ENCODE results near the gene PLXNA2. TPM values are rescaled to one million over a fixed set of nuclear protein-coding genes. Genes with fewer than 3 reads are reported as not detected.

The PLXNA2 gene
- total and polyA plus RNA-seq, 2 donors (not counting 1 experiment from before 2014, with no cell fraction given), result 0.31 to 1.2 TPM

DNA sequence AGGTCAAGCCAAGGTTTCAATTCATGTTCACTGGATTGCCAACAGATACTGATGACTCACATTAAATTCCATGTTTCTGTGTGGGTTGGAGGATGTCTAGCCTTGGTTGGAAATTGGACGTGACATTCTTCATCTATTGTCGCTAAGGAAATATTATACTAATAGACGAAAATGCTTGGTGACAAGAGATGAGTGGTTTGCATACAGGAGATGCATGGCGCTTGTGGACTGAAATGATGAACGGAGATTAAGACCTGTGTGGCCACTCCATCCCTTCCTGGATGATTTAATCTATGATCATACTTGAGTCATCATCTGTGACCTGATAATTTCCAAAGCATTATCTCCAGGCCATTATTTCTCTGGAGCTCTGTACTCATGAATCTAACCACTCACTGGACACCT, 236.2 kb downstream of the PLXNA2 start:
- no peaks in the 10 kb centered on the region for H4K20me1 ChIP-seq (ENCODE audit: control insufficient read depth, insufficient read depth, low read length, poor library complexity, severe bottlenecking)
- H3K27ac ChIP-seq (ENCODE audit: low read length in 2 of 2), result no peak overlapping the region
- no peaks in the 10 kb centered on the region for H3K4me1 ChIP-seq (ENCODE audit: control insufficient read depth in 2 of 2, insufficient read depth in 2 of 2, low read length in 2 of 2)
- intact Hi-C loops (cut with micrococcal nuclease), result no loop called here
- H3K9me3 ChIP-seq (ENCODE audit: control extremely low read depth in 1 of 3, control insufficient read depth in 2 of 3, insufficient read depth in 1 of 3, low read length in 2 of 3), result no peaks in the 10 kb centered on the region
- ChIA-PET CTCF (interaction anchor here (0.9 kb wide), 2 partner anchors 8 to 12 kb away, joined by 4 read pairs; no protein-coding TSS in a partner anchor), POLR2A (no interaction called here)
- Mint-ChIP-seq H3K4me3 (no peak overlapping the region), H3K27me3 (peaks cover under 1% of the 10 kb centered on the region), H3K4me1 (no peaks in the 10 kb centered on the region), H3K27ac (no peak overlapping the region), H3K9me3 (ENCODE audit: insufficient read depth) (no peaks in the 10 kb centered on the region)
- H2AFZ ChIP-seq (ENCODE audit: insufficient read depth, low read depth, low read length, poor library complexity, severe bottlenecking), result no peak overlapping the region
- no peaks in the 10 kb centered on the region for H3K36me3 ChIP-seq (replicated peaks in 1 of 2; ENCODE audit: control extremely low read depth in 1 of 2, control insufficient read depth in 1 of 2, extremely low read depth in 1 of 2, insufficient read depth in 2 of 2, low read length in 1 of 2)
- TF ChIP-seq EZH2 (IDR thresholded peaks at IDR 0.05; ENCODE audit: borderline replicate concordance, insufficient read depth, low read depth, low read length, poor library complexity, severe bottlenecking), result no peak
- TF ChIP-seq CTCF (IDR thresholded peaks at IDR 0.05), result no peak
- DNase-seq (no peak), ATAC-seq (ENCODE audit: low read depth) (no peak)
- no peaks in the 10 kb centered on the region for H3K27me3 ChIP-seq (replicated peaks in 1 of 4; ENCODE audit: control extremely low read depth in 1 of 4, control insufficient read depth in 3 of 4, insufficient read depth in 4 of 4, low read length in 3 of 4)
- no peaks in the 10 kb centered on the region for H3K79me2 ChIP-seq (ENCODE audit: control insufficient read depth, insufficient read depth, low read length)
- H3K4me2 ChIP-seq (replicated peaks; ENCODE audit: low read depth, low read length, poor library complexity, severe bottlenecking), result no peak overlapping the region
- H3K9ac ChIP-seq (ENCODE audit: low read length), result no peak overlapping the region
- WGBS (ENCODE audit: insufficient coverage), result 100% methylated on average over 4 of the region's 5 CpGs
- no peak overlapping the region for H3K4me3 ChIP-seq (ENCODE audit: control extremely low read depth in 1 of 5, extremely low read depth in 1 of 5, insufficient read depth in 1 of 5, low read depth in 2 of 5, low read length in 4 of 5)

- Histone ChIP-seq H3K36me3 (replicated peaks in 1 of 2; ENCODE audit: control extremely low read depth in 1 of 2, control insufficient read depth in 1 of 2, extremely low read depth in 1 of 2, insufficient read depth in 2 of 2, low read length in 1 of 2) (no peaks in the 10 kb centered on the region), H4K20me1 (ENCODE audit: control insufficient read depth, insufficient read depth, low read length, poor library complexity, severe bottlenecking) (no peaks in the 10 kb centered on the region), H2AFZ (ENCODE audit: insufficient read depth, low read depth, low read length, poor library complexity, severe bottlenecking) (no peak overlapping the region), H3K4me1 (ENCODE audit: control insufficient read depth in 2 of 2, insufficient read depth in 2 of 2, low read length in 2 of 2) (no peaks in the 10 kb centered on the region), H3K79me2 (ENCODE audit: control insufficient read depth, insufficient read depth, low read length) (no peaks in the 10 kb centered on the region), H3K27ac (ENCODE audit: low read length in 2 of 2) (no peak overlapping the region), H3K9me3 (ENCODE audit: control extremely low read depth in 1 of 3, control insufficient read depth in 2 of 3, insufficient read depth in 1 of 3, low read length in 2 of 3) (no peaks in the 10 kb centered on the region), H3K4me2 (replicated peaks; ENCODE audit: low read depth, low read length, poor library complexity, severe bottlenecking) (no peak overlapping the region), H3K27me3 (replicated peaks in 1 of 4; ENCODE audit: control extremely low read depth in 1 of 4, control insufficient read depth in 3 of 4, insufficient read depth in 4 of 4, low read length in 3 of 4) (no peaks in the 10 kb centered on the region), H3K9ac (ENCODE audit: low read length) (no peak overlapping the region), H3K4me3 (ENCODE audit: control extremely low read depth in 1 of 5, extremely low read depth in 1 of 5, insufficient read depth in 1 of 5, low read depth in 2 of 5, low read length in 4 of 5) (no peak overlapping the region)
- CTCF ChIA-PET, result interaction anchor here (0.9 kb wide), 3 partner anchors 9 to 14 kb away, joined by 4 to 5 read pairs (median 4); no protein-coding TSS in a partner anchor
- no peak overlapping the region for H3K27ac Mint-ChIP-seq
- 60% methylated on average over 1 of the region's 3 CpGs for WGBS (ENCODE audit: insufficient coverage)
- H3K4me1 Mint-ChIP-seq, result no peaks in the 10 kb centered on the region
- TF ChIP-seq CTCF (IDR thresholded peaks at IDR 0.05) (no peak), EZH2 (IDR thresholded peaks at IDR 0.05; ENCODE audit: borderline replicate concordance, insufficient read depth, low read depth, low read length, poor library complexity, severe bottlenecking) (no peak)
- peaks cover 4% of the 10 kb centered on the region for H3K27me3 Mint-ChIP-seq
- intact Hi-C loops (cut with micrococcal nuclease), result no loop called here
- ATAC-seq (ENCODE audit: low read depth) (no peak), DNase-seq (no peak)
- POLR2A ChIA-PET, result no interaction called here
- H3K4me3 Mint-ChIP-seq, result no peak overlapping the region
- H3K9me3 Mint-ChIP-seq (ENCODE audit: insufficient read depth), result no peaks in the 10 kb centered on the region
Observed at GRCh38 chr1:208007319-208007937, 236.8 kb downstream of the PLXNA2 start.
